ENCODE data around the gene PSME2.

The PSME2 gene

DNA sequence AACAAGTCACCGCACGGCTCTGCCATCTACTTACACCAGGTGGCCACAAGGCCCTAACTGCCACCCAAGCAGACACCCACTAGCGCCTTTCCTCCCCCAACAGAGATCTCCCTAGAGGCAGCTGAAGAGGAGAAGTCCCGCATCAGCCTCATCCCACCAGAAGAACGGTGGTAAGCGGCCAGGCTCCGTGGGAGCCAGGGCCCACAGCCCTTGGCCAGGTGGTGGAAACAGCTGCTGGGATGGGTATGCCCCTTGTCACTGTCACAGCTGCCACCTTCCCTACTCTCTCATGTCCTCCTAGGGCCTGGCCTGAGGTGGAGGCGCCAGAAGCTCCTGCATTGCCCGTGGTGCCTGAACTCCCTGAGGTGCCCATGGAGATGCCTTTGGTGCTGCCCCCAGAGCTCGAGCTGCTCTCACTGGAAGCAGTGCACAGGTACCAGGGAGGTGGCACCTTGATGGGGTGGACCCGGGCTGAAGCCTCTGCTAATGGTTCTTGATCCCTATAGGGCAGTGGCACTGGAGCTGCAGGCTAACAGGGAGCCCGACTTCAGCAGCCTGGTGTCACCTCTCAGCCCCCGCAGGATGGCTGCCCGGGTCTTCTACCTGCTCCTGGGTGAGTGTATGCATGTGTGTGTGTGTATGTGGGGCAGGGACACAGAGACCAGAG is 33.0 kb upstream of the PSME2 start:
- no peak for DNase-seq

GRCh38 chr14:24178399-24179178 is 32.2 kb upstream of the PSME2 start:
- no peak for DNase-seq

- DNase-seq, result no peak
These were observed 31.5 kb upstream of the PSME2 start for GRCh38 chr14:24177891-24178290.

DNA sequence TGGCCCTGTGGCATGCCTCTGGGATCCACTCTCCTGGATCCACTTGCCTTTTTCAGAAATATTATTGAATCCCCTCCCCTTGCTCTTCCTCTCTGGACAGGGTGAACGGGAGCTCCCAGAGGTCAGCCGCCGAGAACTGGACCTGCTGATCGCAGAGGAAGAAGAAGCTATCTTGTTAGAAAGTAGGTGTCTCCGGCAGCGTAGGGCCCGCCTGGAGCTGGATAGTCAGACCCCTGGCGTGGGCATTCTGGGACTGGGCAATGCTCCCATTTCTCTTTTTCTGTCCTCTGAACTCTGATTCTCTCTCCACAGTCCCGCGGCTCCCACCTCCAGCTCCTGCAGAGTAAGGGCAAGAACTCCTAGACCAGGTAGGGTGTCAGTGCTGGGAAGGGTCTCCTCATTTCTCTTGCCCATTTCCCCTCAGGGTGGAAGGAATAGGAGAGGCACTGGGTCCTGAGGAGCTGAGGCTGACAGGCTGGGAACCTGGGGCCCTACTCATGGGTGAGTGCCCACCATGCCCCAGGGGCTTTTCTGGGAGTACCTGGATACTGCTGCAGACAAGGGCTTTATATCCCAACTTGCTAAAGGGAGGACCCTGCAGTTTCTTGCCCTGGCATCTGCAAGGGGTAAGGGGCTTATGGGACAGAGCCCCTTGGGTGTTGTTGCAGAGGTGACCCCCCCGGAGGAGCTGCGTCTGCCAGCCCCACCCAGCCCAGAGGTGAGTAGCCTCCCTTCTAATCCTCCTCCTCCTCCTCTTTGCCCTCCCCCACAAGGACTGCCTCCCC is 30.8 kb upstream of the PSME2 start:
- DNase-seq, result no peak

DNA sequence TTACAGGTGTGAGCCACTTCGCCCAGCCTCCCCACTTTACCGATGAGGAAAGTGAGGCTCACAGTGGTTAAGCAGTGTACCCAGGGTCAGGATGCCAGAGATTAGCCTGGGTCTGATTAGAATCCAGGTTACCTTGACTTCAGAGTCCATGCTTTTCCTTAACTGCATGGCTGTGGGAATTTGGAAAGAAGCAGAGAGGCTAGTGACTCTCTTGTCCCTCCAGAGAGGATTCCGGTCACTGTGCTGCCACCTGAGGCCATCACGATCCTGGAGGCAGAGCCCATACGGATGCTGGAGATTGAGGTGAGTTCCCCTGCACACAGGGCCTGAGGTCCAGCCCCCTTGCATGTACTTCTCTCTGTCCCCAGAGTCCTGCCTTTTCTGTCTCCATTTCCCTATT is 30.2 kb upstream of the PSME2 start:
- no peak for DNase-seq

- DNase-seq, result no peak
These were observed 26.5 kb upstream of the PSME2 start for GRCh38 chr14:24172871-24173281.

GRCh38 chr14:24172261-24172860 is 26.0 kb upstream of the PSME2 start:
- no peak for DNase-seq

GRCh38 chr14:24171422-24172260 is 25.2 kb upstream of the PSME2 start, which contains the start of gene REC8:
TSS of gene REC8 (plus strand) at chr14:24172080. CDS start at chr14:24172553, 473 bp downstream.
- DNase-seq, result peak; percentile 83

- DNase-seq, result no peak
These were observed 21.2 kb upstream of the PSME2 start for GRCh38 chr14:24167469-24168114.

DNA sequence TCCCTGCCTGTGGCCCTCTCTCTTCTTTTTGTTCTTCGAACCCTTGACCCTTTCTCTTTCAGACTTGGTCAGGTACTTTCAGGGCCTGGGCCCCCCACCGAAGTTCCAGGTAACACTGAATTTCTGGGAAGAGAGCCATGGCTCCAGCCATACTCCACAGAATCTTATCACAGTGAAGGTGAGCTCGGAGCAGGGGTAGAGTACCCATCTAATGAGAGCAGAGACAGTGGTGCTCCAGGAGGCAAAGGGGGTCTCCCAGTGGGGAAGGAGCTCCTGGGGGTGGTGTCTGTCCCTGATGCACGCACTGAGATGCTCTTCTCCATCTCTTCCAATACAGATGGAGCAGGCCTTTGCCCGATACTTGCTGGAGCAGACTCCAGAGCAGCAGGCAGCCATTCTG is 19.4 kb upstream of the PSME2 start:
- DNase-seq, result no peak

- no peak for DNase-seq
These were observed 18.1 kb upstream of the PSME2 start for GRCh38 chr14:24164518-24164991.

- DNase-seq, result no peak
These were observed 15.7 kb upstream of the PSME2 start for GRCh38 chr14:24162093-24162492.

DNA sequence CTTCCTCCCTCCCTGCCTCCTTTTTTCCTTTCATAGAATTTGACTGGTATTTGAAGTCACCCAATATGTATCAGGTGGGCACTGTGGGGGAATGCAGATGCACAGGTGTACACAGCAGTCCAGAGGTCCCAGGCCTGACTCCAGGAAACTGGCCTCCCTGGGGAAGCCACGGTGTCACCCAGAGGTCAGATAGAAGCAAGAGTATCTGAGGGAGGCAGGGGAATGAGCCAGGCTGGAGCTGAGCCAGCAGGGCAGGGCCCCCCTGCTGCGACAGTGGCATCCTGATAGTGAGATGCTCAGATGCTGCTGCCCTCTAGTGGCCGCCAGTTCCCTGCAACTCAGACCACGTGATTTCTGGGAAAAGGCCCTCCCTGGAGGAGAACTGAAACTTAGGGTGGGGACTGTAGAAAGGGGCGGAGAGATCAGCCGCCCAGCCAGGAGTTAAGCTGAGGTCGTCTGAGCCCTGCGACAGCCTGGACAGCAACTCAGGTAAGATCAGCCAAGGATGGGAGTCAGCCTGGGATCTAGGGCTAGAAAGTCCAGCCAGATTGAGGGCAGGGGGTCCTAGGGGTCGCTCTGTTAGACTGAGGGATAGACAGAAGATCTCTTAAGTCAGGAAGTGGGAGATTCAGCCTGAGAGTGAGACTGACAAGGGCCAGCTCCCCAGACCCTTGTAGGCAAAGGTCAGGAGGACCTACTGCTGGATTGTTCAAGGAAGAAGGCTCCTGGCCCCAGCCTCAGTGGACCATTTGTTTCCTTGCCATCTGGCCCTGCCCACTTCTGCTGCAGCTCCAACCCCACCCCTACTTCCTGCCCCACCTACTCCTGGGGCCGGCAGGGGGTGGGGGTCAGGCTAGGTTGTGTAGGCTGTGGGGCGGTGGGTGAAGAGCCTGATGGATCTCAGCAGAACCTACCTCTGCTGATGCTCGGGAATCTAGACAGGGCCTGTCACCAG is 14.7 kb upstream of the PSME2 start, which contains the start of gene IRF9:
Gene IRF9 (plus strand): TSS at position 416 of the 955 bp plus-strand sequence. CDS start 880 bp downstream, outside the sequence.
- DNase-seq, result peak; percentile 97

DNA sequence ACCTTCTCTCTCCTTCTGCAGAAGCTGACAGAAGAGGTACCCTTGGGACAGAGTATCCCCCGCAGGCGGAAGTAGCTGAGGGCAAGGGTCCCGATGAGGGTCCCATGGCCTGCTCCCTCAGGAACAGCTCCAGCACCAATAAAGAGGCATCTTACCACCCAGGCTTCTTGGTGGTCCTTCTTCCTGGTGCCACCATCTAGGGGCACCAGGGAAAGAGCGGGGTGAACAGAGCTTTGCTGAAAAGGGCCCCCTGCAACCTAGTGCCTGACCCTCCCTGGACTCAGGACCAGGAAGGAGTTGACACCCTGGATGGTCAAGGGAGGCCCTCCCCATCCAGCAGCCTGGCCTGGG is 14.1 kb upstream of the PSME2 start:
- DNase-seq, result no peak

DNA sequence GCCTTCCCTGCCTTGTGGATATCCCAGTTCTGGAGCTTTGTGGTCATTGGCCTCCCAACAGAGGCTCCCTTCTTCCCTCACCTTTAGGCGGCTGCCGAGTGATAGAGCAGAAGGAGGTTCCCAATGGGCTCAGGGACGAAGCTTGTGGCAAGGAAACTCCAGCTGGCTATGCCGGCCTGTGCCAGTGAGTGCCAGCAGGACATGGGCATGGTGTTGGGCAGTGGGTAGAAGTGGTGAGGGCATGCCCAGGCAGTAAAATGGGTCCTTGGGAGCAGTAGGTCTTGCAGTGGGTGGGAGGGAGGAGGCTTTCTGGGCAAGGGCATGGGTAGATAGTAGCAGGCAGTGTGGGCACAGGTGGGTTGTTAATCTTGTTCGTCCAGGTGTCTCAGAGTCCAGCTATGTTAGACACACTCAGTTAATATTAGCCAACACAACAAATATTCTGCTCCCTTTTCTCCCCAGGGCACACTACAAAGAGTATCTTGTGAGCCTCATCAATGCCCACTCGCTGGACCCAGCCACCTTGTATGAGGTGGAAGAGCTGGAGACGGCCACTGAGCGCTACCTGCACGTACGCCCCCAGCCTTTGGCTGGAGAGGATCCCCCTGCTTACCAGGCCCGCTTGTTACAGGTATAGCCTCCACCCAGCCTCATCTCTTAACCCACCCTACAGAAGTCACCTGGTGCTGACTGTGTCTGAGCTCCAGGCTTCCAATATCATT is 13.5 kb upstream of the PSME2 start:
- DNase-seq, result no peak

DNA sequence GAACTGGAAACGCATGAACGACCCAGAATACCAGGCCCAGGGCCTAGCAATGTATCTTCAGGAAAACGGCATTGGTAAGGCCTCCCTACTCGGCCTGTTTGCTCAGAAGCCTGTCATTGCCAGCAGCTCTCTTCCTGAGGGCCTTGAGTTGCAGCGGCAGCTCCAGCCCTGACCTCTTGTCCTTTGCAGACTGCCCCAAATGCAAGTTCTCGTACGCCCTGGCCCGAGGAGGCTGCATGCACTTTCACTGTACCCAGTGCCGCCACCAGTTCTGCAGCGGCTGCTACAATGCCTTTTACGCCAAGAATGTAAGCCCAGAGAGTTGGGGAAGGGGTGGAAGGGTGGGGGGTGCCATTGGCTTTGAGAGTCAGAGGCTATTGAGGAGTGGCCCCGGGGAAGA is 10.9 kb upstream of the PSME2 start:
- DNase-seq, result no peak

DNA sequence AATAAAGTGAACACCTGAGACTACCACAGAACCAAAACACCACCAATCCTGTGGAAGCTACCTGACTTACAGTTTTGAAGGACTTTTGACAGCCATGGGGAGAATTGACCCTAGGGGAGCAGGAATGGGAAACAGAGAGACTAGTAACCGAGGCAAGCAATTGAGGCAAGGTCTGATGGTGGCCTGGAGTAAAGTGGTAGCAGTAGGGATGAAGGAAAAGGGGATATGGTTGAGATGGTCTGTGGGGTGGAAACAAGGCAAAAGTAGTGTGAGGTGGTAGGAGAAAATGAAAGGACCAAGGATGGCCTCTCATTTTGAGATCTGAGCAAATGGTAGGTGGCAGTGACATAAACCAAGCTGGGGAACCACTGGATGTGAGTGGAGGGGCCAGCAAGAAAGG is 10.4 kb upstream of the PSME2 start:
- DNase-seq, result no peak

GRCh38 chr14:24155100-24155499 is 8.7 kb upstream of the PSME2 start:
- no peak for DNase-seq

- DNase-seq, result no peak
These were observed 5.1 kb upstream of the PSME2 start for GRCh38 chr14:24151404-24152080.
